Lung (tissue), 12 donors: ENCODE data around the gene GNA14. TPM values are rescaled to one million over a fixed set of nuclear protein-coding genes. Genes with fewer than 3 reads are reported as not detected.

ENCODE experiments used
- ATAC-seq: fragments of 200-7000 bp; cut with Tn5 transposase; one replicate; pipeline ENCODE4 v1.9.1; 2020; ENCODE audit warnings: moderate number of reproducible peaks; ENCODE audit not compliant: insufficient read depth, low FRiP score
- DNase-seq, 3 donors: peaks; one replicate each; pipeline ENCODE4 v3.0.0-alpha.2; 2013 to 2017
- H3K27ac ChIP-seq, 2 donors: one replicate each; pipeline ENCODE4 v1.5.1; 2013; ENCODE audit warnings: mild to moderate bottlenecking in 2 of 2, moderate library complexity in 2 of 2, control low read depth in 1 of 2, inconsistent platforms in 1 of 2, low read depth in 1 of 2, low read length in 1 of 2
- H3K27me3 ChIP-seq, 3 donors: one replicate each; pipeline ENCODE4 v1.5.1; 2013; ENCODE audit warnings: low read length in 2 of 3; ENCODE audit not compliant: control insufficient read depth in 3 of 3, insufficient read depth in 3 of 3
- H3K36me3 ChIP-seq, 4 donors: one replicate each; pipeline ENCODE4 v1.5.1; 2013; ENCODE audit warnings: low read length in 4 of 4, mild to moderate bottlenecking in 1 of 4, moderate library complexity in 1 of 4; ENCODE audit not compliant: control insufficient read depth in 4 of 4, insufficient read depth in 4 of 4
- H3K4me1 ChIP-seq, 5 donors: one replicate each; pipeline ENCODE4 v1.5.1; 2013; ENCODE audit warnings: low read length in 5 of 5, mild to moderate bottlenecking in 2 of 5, moderate library complexity in 1 of 5; ENCODE audit not compliant: control insufficient read depth in 5 of 5, insufficient read depth in 5 of 5
- H3K4me3 ChIP-seq: one replicate; pipeline ENCODE4 v1.5.1; 2013; ENCODE audit warnings: mild to moderate bottlenecking, control low read depth, moderate library complexity
- H3K9ac ChIP-seq, 2 donors: one replicate each; pipeline ENCODE4 v1.5.1; 2013; ENCODE audit warnings: low read length in 2 of 2, control low read depth in 1 of 2; ENCODE audit not compliant: insufficient read depth in 1 of 2
- H3K9me3 ChIP-seq, 4 donors: one replicate each; pipeline ENCODE4 v1.5.1; 2013; ENCODE audit warnings: low read length in 3 of 4, mild to moderate bottlenecking in 1 of 4, moderate library complexity in 1 of 4; ENCODE audit not compliant: control insufficient read depth in 4 of 4, insufficient read depth in 3 of 4
- WGBS, 2 donors: extraction: QIAGEN DNeasy Blood & Tissue Kit; methylation state at CpG; one replicate each; pipeline ENCODE4 v1.1.7; 2013; 5-methylcytosine and 5-hydroxymethylcytosine counted together
- polyA plus RNA-seq, 2 donors: library from polyadenylated mRNA; stranded (reverse); fragments of 200-250 nt; gene quantifications; one replicate each; pipeline ENCODE4 v1.2.1, GENCODE V29; 2013
- total RNA-seq, 2 donors: library from RNA; depleted of rRNA in 1 of 2; stranded (reverse); fragments of >200 nt in 1 of 2; gene quantifications; one replicate each; pipeline ENCODE4 v1.2.1, GENCODE V29; 2014 to 2021
- TF ChIP-seq, protein P1 (sequence below): IDR thresholded peaks from 2 replicates; pipeline ENCODE4 v1.5.1; 2012; ENCODE audit warnings: mild to moderate bottlenecking; ENCODE audit errors: control extremely low read depth, extremely low read depth
- donor health status: control.
- donor health status: control.
- donor health status: Bipolar disorder and iron deficiency.
- donor health status: healthy.
- donor health status: DM: yes; HTN: yes; CAD: no.

GNA14 gene
- total and polyA plus RNA-seq, 4 donors: 4.1 to 15.1 (median 11.3) TPM

DNA sequence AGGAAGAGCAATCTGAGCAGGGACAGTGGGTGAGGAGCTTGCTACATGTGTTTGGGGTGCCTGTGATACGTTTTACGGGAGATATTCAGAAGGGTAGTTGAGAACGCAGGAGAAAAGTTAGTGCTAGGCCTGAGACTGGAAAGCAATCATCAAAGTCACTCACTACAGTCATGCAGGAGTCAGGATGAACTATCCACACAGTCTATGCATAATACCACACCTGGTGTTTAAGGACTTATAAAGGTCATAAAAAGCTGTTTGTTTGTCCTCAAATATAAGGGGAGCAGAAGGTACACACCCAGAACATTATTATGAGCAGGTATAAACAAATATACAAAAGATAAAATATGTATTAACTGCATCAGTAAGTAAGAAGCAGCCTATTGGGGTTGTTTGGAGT is 176.6 kb downstream of the GNA14 start:
- 92 to 93% methylated on average over 3 of the region's 3 CpGs for WGBS, 2 donors
- Histone ChIP-seq H3K36me3 (no peaks in the 10 kb centered on the region), H3K4me3 (no peak overlapping the region), H3K9ac (no peak overlapping the region), H3K27me3 (no peaks in the 10 kb centered on the region), H3K27ac (no peak overlapping the region), H3K9me3 (no peaks in the 10 kb centered on the region), H3K4me1 (peaks cover 0 to 2% (median 0%) of the 10 kb centered on the region in 5 donors)
- TF ChIP-seq, protein P1, sequence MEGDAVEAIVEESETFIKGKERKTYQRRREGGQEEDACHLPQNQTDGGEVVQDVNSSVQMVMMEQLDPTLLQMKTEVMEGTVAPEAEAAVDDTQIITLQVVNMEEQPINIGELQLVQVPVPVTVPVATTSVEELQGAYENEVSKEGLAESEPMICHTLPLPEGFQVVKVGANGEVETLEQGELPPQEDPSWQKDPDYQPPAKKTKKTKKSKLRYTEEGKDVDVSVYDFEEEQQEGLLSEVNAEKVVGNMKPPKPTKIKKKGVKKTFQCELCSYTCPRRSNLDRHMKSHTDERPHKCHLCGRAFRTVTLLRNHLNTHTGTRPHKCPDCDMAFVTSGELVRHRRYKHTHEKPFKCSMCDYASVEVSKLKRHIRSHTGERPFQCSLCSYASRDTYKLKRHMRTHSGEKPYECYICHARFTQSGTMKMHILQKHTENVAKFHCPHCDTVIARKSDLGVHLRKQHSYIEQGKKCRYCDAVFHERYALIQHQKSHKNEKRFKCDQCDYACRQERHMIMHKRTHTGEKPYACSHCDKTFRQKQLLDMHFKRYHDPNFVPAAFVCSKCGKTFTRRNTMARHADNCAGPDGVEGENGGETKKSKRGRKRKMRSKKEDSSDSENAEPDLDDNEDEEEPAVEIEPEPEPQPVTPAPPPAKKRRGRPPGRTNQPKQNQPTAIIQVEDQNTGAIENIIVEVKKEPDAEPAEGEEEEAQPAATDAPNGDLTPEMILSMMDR: no peak
- no peak for DNase-seq
- no peak for ATAC-seq

DNA sequence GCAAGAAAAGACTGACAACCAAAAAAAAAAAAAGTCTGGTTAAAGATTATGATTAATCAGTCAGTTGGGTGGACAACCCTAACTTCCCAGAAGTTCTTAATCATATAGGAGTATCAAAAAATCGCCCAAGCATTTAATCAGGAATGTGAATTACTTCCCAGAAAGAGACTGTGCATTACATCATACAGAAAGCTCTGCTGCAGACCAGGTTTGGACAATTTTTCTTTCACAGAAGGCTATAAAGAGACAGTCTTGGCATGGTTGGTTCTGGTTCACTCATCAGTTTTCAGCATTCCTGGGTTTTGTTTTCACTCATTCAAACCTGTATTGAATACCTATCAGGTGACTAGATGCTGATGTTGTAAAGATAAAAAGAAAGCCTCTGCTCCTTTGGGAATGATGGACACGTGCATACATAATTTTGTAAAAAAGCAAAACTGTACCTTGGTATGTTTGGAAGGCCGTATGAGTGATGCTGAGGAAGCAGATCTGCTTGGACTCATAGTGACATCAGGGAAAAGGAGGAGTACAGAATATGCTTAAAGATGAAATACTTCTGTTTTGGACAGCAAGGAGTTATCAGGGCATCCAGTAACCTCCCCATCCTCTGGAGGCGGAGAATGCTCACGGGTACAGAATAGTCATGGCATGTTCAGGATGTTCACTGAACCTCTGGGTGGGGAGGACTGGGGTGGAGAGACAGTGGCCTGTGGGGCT is 178.4 kb downstream of the GNA14 start:
- H3K27me3 ChIP-seq: no peaks in the 10 kb centered on the region
- H3K4me3 ChIP-seq: no peak overlapping the region
- no peaks in the 10 kb centered on the region for H3K9me3 ChIP-seq
- DNase-seq (no peak), ATAC-seq (no peak)
- WGBS, 2 donors: 82 to 94% methylated on average over 5 of the region's 5 CpGs
- H3K9ac ChIP-seq: no peak overlapping the region
- TF ChIP-seq, protein P1: no peak
- H3K4me1 ChIP-seq: peaks cover 0 to 4% (median under 1%) of the 10 kb centered on the region in 5 donors
- no peaks in the 10 kb centered on the region for H3K36me3 ChIP-seq
- no peak overlapping the region for H3K27ac ChIP-seq

DNA sequence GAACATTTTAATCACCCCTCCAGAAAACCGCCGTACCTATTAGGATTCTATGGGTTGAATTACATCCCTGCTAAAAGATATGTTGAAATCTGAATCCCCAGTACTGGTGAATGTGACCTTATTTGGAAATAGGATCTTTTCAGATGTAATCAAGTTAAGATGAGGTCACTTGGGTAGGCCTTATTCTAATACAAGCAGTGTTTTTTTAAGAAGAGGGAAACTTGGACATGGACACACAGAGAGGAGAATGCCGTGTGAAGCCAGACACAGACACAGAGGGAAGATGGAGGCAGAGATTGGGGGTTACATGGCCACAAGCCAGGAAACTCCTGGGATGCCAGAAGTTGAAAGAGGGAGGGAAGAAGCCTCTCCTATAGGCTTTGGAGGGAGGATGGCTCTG is 183.5 kb downstream of the GNA14 start:
- no peaks in the 10 kb centered on the region for H3K27me3 ChIP-seq
- no peaks in the 10 kb centered on the region for H3K36me3 ChIP-seq
- WGBS, 2 donors: 64 to 80% methylated on average over 3 of the region's 3 CpGs
- no peak overlapping the region for H3K4me3 ChIP-seq
- DNase-seq (no peak), ATAC-seq (no peak)
- H3K4me1 ChIP-seq: peaks cover 0 to 28% (median 5%) of the 10 kb centered on the region in 5 donors
- TF ChIP-seq, protein P1: no peak
- H3K27ac ChIP-seq: no peak overlapping the region
- no peak overlapping the region for H3K9ac ChIP-seq
- H3K9me3 ChIP-seq: no peaks in the 10 kb centered on the region
